SK-N-SH treated with all-trans-retinoic acid at 6 μM for 48 hours (cell line): ENCODE data around the gene STYXL1.

Experiments used
- ATAC-seq: fragments of 200-7000 bp; cut with Tn5 transposase; 3 replicates; pipeline ENCODE4 v1.9.1; 2020; ENCODE audit warnings: mild to moderate bottlenecking, moderate library complexity
- ARNTL ChIP-seq: fragments of 450-650 bp; formaldehyde crosslinking; IDR thresholded peaks from 2 replicates; pipeline ENCODE4 v1.5.0; 2020; ENCODE audit warnings: low read depth, mild to moderate bottlenecking, moderate library complexity, borderline replicate concordance
- BACH2 ChIP-seq: fragments of 250-450 bp; sonication (Bioruptor Pico); IDR thresholded peaks from 2 replicates; pipeline ENCODE4 v1.9.0; 2021; ENCODE audit warnings: mild to moderate bottlenecking, borderline replicate concordance
- CREB5 ChIP-seq: fragments of 250-450 bp; sonication (Bioruptor Pico); IDR thresholded peaks from 2 replicates; pipeline ENCODE4 v1.5.1; 2020; ENCODE audit warnings: low read depth, mild to moderate bottlenecking, moderate library complexity
- CSDC2 ChIP-seq: fragments of 250-450 bp; sonication (Bioruptor Pico); IDR thresholded peaks from 2 replicates; pipeline ENCODE4 v1.5.0; 2020; ENCODE audit warnings: mild to moderate bottlenecking, moderate library complexity
- CSRNP3 ChIP-seq: fragments of 250-450 bp; sonication (Bioruptor Pico); IDR thresholded peaks from 2 replicates; pipeline ENCODE4 v1.5.1; 2021; ENCODE audit warnings: mild to moderate bottlenecking, moderate library complexity
- ESRRG ChIP-seq: fragments of 250-450 bp; sonication (Bioruptor Pico); IDR thresholded peaks from 2 replicates; pipeline ENCODE4 v1.6.1; 2021; ENCODE audit warnings: mild to moderate bottlenecking
- ISL1 ChIP-seq: fragments of 250-450 bp; sonication (Bioruptor Pico); IDR thresholded peaks from 2 replicates; pipeline ENCODE4 v2.1.2; 2022; ENCODE audit warnings: mild to moderate bottlenecking, moderate library complexity
- OSR1 ChIP-seq: fragments of 250-450 bp; sonication (Bioruptor Pico); IDR thresholded peaks from 2 replicates; pipeline ENCODE4 v1.8.0; 2022; ENCODE audit warnings: moderate library complexity, mild to moderate bottlenecking, inconsistent platforms
- PATZ1 ChIP-seq: fragments of 250-450 bp; sonication (Bioruptor Pico); IDR thresholded peaks from 2 replicates; pipeline ENCODE4 v1.8.0; 2020; ENCODE audit warnings: mild to moderate bottlenecking, moderate library complexity, borderline replicate concordance
- PPARA ChIP-seq: fragments of 250-450 bp; sonication (Bioruptor Pico); IDR thresholded peaks from 2 replicates; pipeline ENCODE4 v1.5.0; 2020; ENCODE audit warnings: mild to moderate bottlenecking, borderline replicate concordance
- RARB ChIP-seq: fragments of 250-450 bp; sonication (Bioruptor Pico); IDR thresholded peaks from 2 replicates; pipeline ENCODE4 v1.8.0; 2021; ENCODE audit warnings: mild to moderate bottlenecking, moderate library complexity
- SNAI2 ChIP-seq: fragments of 250-450 bp; sonication (Bioruptor Pico); IDR thresholded peaks from 2 replicates; pipeline ENCODE4 v1.5.0; 2020; ENCODE audit warnings: mild to moderate bottlenecking, moderate library complexity
- TOX ChIP-seq: fragments of 250-450 bp; sonication (Bioruptor Pico); IDR thresholded peaks from 2 replicates; pipeline ENCODE4 v1.8.0; 2021; ENCODE audit warnings: mild to moderate bottlenecking, moderate library complexity, borderline replicate concordance
- TSHZ2 ChIP-seq: fragments of 250-450 bp; sonication (Bioruptor Pico); IDR thresholded peaks from 2 replicates; pipeline ENCODE4 v1.5.0; 2020; ENCODE audit warnings: mild to moderate bottlenecking, moderate library complexity
- ZC3H10 ChIP-seq: fragments of 250-450 bp; sonication (Bioruptor Pico); IDR thresholded peaks from 2 replicates; pipeline ENCODE4 v1.5.1; 2021; ENCODE audit warnings: mild to moderate bottlenecking, moderate library complexity
- ZFP3 ChIP-seq: fragments of 250-450 bp; sonication (Bioruptor Pico); IDR thresholded peaks from 2 replicates; pipeline ENCODE4 v1.5.0; 2020; ENCODE audit warnings: mild to moderate bottlenecking, moderate library complexity
- ZFP30 ChIP-seq: fragments of 450-650 bp; formaldehyde crosslinking; IDR thresholded peaks from 2 replicates; pipeline ENCODE4 v1.5.0; 2022; ENCODE audit warnings: mild to moderate bottlenecking, moderate library complexity
- ZNF565 ChIP-seq: fragments of 450-650 bp; formaldehyde crosslinking; conservative IDR thresholded peaks from 2 replicates; pipeline ENCODE4 v1.5.0; 2020; ENCODE audit warnings: low read depth, mild to moderate bottlenecking, moderate library complexity
- ZNF70 ChIP-seq: fragments of 450-650 bp; formaldehyde crosslinking; IDR thresholded peaks from 2 replicates; pipeline ENCODE4 v1.5.0; 2020; ENCODE audit warnings: mild to moderate bottlenecking, moderate library complexity
- ZNF8 ChIP-seq: fragments of 450-650 bp; formaldehyde crosslinking; IDR thresholded peaks from 2 replicates; pipeline ENCODE4 v1.5.0; 2020; ENCODE audit warnings: mild to moderate bottlenecking, moderate library complexity

STYXL1 gene

GRCh38 chr7:76002822-76003221 lies 45.0 kb downstream of the STYXL1 start (continued):
- no peak for TF ChIP-seq CSRNP3
- TF ChIP-seq PPARA (CRISPR knock-in tag): no peak
- TF ChIP-seq ISL1 (CRISPR knock-in tag): no peak
- TF ChIP-seq CREB5 (CRISPR knock-in tag): no peak

- TF ChIP-seq ISL1 (CRISPR knock-in tag) (no peak), ZNF8 (CRISPR knock-in tag) (no peak), ARNTL (no peak), ZFP3 (no peak), ZFP30 (CRISPR knock-in tag) (no peak), PPARA (CRISPR knock-in tag) (no peak), RARB (CRISPR knock-in tag) (no peak), CSRNP3 (no peak), PATZ1 (CRISPR knock-in tag) (no peak), CREB5 (CRISPR knock-in tag) (no peak), ZC3H10 (CRISPR knock-in tag) (no peak), OSR1 (CRISPR knock-in tag) (no peak), TSHZ2 (CRISPR knock-in tag) (no peak), BACH2 (CRISPR knock-in tag) (no peak), CSDC2 (no peak), ESRRG (CRISPR knock-in tag) (no peak), ZNF70 (CRISPR knock-in tag) (no peak), TOX (no peak), SNAI2 (CRISPR knock-in tag) (no peak), ZNF565 (CRISPR knock-in tag) (no peak)
- no peak for ATAC-seq
Measured at GRCh38 chr7:76002139-76002538, 45.7 kb downstream of the STYXL1 start.

- TF ChIP-seq PPARA (CRISPR knock-in tag) (no peak), CREB5 (CRISPR knock-in tag) (no peak), ZNF565 (CRISPR knock-in tag) (no peak), TOX (no peak), RARB (CRISPR knock-in tag) (no peak)
- no peak for ATAC-seq
Measured at GRCh38 chr7:76000566-76000965, 47.2 kb downstream of the STYXL1 start.
